HEK293 (cell line): ENCODE results near the gene SLC25A13.

Experiments
- CTCF ChIP-seq: fragments of 450-650 bp; formaldehyde crosslinking; IDR thresholded peaks from 2 replicates; pipeline ENCODE4 v1.5.1; 2016; ENCODE audit warnings: missing biosample characterization, missing genetic modification characterization
- ZNF292 ChIP-seq: fragments of 450-650 bp; formaldehyde crosslinking; IDR thresholded peaks from 2 replicates; pipeline ENCODE4 v1.5.1; 2016; ENCODE audit warnings: low read depth, missing biosample characterization, missing genetic modification characterization, borderline replicate concordance
- ZNF335 ChIP-seq: fragments of 450-650 bp; formaldehyde crosslinking; conservative IDR thresholded peaks from 2 replicates; pipeline ENCODE4 v1.5.1; 2016; ENCODE audit warnings: missing biosample characterization, missing genetic modification characterization
- ZNF473 ChIP-seq: fragments of 450-650 bp; formaldehyde crosslinking; IDR thresholded peaks from 2 replicates; pipeline ENCODE4 v1.5.1; 2017; ENCODE audit warnings: missing biosample characterization, missing genetic modification characterization
- ZNF776 ChIP-seq: fragments of 450-650 bp; formaldehyde crosslinking; IDR thresholded peaks from 2 replicates; pipeline ENCODE4 v1.5.0; 2017; ENCODE audit warnings: missing biosample characterization, missing genetic modification characterization, borderline replicate concordance
- TF ChIP-seq, protein P1 (sequence below): fragments of 450-650 bp; formaldehyde crosslinking; IDR thresholded peaks from 2 replicates; pipeline ENCODE4 v1.5.1; 2016; ENCODE audit warnings: missing biosample characterization, missing genetic modification characterization
- TF ChIP-seq, protein P2 (sequence below): fragments of 450-650 bp; formaldehyde crosslinking; IDR thresholded peaks from 2 replicates; pipeline ENCODE4 v1.5.1; 2016; ENCODE audit warnings: missing biosample characterization, missing genetic modification characterization, low read depth

- TF ChIP-seq CTCF, result no peak
- TF ChIP-seq ZNF776 (tag by site-specific recombination), result no peak
- TF ChIP-seq, protein P1, sequence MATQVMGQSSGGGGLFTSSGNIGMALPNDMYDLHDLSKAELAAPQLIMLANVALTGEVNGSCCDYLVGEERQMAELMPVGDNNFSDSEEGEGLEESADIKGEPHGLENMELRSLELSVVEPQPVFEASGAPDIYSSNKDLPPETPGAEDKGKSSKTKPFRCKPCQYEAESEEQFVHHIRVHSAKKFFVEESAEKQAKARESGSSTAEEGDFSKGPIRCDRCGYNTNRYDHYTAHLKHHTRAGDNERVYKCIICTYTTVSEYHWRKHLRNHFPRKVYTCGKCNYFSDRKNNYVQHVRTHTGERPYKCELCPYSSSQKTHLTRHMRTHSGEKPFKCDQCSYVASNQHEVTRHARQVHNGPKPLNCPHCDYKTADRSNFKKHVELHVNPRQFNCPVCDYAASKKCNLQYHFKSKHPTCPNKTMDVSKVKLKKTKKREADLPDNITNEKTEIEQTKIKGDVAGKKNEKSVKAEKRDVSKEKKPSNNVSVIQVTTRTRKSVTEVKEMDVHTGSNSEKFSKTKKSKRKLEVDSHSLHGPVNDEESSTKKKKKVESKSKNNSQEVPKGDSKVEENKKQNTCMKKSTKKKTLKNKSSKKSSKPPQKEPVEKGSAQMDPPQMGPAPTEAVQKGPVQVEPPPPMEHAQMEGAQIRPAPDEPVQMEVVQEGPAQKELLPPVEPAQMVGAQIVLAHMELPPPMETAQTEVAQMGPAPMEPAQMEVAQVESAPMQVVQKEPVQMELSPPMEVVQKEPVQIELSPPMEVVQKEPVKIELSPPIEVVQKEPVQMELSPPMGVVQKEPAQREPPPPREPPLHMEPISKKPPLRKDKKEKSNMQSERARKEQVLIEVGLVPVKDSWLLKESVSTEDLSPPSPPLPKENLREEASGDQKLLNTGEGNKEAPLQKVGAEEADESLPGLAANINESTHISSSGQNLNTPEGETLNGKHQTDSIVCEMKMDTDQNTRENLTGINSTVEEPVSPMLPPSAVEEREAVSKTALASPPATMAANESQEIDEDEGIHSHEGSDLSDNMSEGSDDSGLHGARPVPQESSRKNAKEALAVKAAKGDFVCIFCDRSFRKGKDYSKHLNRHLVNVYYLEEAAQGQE (tag by site-specific recombination), result no peak
- TF ChIP-seq ZNF473 (tag by site-specific recombination), result no peak
- TF ChIP-seq, protein P2, sequence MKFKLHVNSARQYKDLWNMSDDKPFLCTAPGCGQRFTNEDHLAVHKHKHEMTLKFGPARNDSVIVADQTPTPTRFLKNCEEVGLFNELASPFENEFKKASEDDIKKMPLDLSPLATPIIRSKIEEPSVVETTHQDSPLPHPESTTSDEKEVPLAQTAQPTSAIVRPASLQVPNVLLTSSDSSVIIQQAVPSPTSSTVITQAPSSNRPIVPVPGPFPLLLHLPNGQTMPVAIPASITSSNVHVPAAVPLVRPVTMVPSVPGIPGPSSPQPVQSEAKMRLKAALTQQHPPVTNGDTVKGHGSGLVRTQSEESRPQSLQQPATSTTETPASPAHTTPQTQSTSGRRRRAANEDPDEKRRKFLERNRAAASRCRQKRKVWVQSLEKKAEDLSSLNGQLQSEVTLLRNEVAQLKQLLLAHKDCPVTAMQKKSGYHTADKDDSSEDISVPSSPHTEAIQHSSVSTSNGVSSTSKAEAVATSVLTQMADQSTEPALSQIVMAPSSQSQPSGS (tag by site-specific recombination), result no peak
- TF ChIP-seq ZNF292, result no peak
- TF ChIP-seq ZNF335, result no peak
Measured at GRCh38 chr7:96211954-96212353, 109.9 kb downstream of the SLC25A13 start.
